Muscle layer of duodenum (tissue), 2 donors: ENCODE data around the gene CLCN6.
A peak's percentile ranks its signal among the peaks of the same experiment; 100 is the strongest.

Source experiments
- H3K27ac ChIP-seq: one replicate; pipeline ENCODE4 v1.7.0; 2013; ENCODE audit warnings: mild to moderate bottlenecking, low read length
- H3K27me3 ChIP-seq: one replicate; pipeline ENCODE4 v1.7.0; 2013; ENCODE audit warnings: low read depth, mild to moderate bottlenecking, control low read depth, low read length
- H3K36me3 ChIP-seq, 2 donors: one replicate each; pipeline ENCODE4 v1.7.0; 2013; ENCODE audit warnings: low read length in 2 of 2, control low read depth in 1 of 2, mild to moderate bottlenecking in 1 of 2; ENCODE audit not compliant: insufficient read depth in 2 of 2, control insufficient read depth in 1 of 2
- H3K4me1 ChIP-seq, 2 donors: one replicate each; pipeline ENCODE4 v1.7.0; 2013; ENCODE audit warnings: low read length in 2 of 2, mild to moderate bottlenecking in 2 of 2, control low read depth in 1 of 2, moderate library complexity in 1 of 2; ENCODE audit not compliant: insufficient read depth in 2 of 2, control insufficient read depth in 1 of 2
- H3K4me3 ChIP-seq, 2 donors: one replicate each; pipeline ENCODE4 v1.7.0; 2013; ENCODE audit warnings: low read length in 2 of 2, low read depth in 1 of 2, mild to moderate bottlenecking in 1 of 2
- H3K9me3 ChIP-seq, 2 donors: one replicate each; pipeline ENCODE4 v1.7.0; 2013; ENCODE audit warnings: low read length in 2 of 2, control low read depth in 1 of 2, mild to moderate bottlenecking in 1 of 2; ENCODE audit not compliant: control insufficient read depth in 1 of 2
- donor health status: healthy.

CLCN6 gene

DNA sequence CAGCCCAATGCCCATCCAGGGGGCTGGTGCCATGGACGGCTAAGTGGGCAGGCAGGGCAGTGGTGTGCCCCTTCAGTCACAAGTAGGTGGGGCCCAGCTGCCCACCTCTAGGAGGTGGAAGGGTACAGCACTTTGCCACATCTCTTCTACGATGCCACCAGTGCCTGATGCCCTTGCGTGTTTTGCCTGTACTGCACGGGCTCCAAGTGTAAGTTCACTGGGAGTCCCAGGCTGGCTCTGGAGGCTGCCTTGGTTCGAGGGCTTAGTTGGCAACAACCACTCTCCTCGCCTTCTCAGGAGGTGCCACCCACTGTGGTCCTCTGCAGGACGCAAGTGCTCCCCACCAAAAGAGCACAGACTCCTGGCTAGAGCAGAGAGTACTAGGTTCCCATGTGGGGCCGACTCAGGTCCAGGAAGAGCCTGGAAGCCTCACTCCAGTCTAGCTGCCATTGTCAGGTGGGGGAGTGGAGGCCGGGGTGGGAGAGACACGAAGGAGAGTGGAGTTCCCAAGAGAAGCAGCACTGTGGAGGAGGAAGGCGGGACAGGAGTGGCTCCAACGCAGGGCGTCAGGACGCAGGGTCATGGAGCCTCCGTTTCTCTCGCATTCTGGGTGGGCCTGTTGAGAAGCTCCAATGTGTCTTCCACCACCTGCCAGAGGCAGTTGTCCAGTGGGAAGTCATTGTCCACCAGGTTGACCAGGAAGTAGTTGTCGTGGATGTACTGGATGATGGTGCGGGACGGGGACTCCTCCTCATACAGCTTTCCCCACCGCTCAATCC is 15.7 kb upstream of the CLCN6 start:
- Histone ChIP-seq H3K27ac (peak overlapping the region; percentile 94), H3K4me1 (peaks cover 32 to 34% of the 10 kb centered on the region in 2 donors), H3K4me3 (peak overlapping the region in 1 of 2 donors; percentile 7), H3K9me3 (no peaks in the 10 kb centered on the region), H3K36me3 (peaks cover 25 to 30% of the 10 kb centered on the region in 2 donors), H3K27me3 (no peaks in the 10 kb centered on the region)

DNA sequence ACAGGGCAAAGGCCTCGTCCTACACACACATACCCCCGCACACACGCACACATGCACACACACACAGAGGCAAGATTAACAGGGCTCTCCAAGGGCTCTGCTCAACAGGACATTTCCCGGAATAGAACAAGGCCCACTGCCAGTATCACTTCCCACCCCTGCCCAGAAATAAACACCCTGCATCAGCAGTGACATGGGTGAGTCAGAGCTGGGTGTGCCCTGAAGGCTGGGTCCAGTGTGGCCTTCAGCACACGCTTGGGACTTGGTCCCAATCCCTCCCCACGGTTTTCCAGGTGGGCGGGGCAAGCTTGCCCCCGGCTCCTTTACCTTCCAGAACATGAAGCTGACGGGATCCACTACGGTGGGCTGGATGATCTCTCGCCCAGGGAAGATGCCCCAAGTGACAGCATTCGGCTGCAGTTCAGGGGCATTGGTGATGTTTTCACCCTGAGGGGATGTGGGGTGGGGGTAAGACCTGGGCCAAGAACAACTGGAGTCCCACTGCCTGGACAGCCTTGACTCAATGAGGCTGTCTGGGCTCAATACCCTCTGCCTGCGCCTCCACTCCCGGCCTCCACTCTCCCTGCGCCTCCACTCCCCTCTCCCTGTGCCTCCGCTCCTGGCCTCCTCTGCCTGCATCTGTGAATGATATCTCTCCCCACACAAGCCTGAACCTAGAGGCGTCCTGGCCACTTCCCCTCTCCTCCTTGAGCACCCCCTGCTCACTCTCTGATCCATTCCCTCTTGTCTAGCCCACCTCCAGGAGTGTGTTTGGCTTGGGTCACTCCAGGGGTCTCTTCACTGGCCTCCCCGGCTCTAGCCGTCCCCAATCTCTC is 14.9 kb upstream of the CLCN6 start:
- peaks cover 27 to 34% of the 10 kb centered on the region in 2 donors for H3K4me1 ChIP-seq
- no peaks in the 10 kb centered on the region for H3K9me3 ChIP-seq
- H3K36me3 ChIP-seq = peaks cover 33 to 38% of the 10 kb centered on the region in 2 donors
- no peaks in the 10 kb centered on the region for H3K27me3 ChIP-seq
- H3K4me3 ChIP-seq = peak overlapping the region in 1 of 2 donors; percentile 19
- peak overlapping the region; percentile 94 for H3K27ac ChIP-seq

DNA sequence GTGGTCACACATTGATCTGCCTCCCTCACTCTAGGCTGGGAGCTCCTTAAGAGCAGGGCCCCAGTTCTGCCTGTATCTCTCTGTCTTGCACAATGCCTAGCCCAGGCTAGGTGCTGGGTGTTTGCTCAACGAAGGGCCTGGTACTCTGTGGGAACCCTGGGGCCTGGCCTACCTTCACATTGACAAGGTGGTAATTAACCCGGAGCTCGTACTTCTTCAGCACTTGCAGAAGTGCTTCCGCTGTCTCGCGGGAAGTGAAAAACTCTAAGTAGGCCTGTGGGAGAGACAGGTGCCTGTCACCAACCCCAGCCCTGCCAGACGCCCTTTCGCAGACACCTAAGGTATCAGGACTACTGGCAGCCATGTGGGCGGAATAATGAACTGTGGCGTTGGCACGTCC is 13.9 kb upstream of the CLCN6 start:
- peak overlapping the region; percentile 85 for H3K27ac ChIP-seq
- H3K4me3 ChIP-seq = no peak overlapping the region
- H3K36me3 ChIP-seq = peaks cover 33 to 41% of the 10 kb centered on the region in 2 donors
- no peaks in the 10 kb centered on the region for H3K27me3 ChIP-seq
- H3K4me1 ChIP-seq = peaks cover 24 to 28% of the 10 kb centered on the region in 2 donors
- H3K9me3 ChIP-seq = no peaks in the 10 kb centered on the region

DNA sequence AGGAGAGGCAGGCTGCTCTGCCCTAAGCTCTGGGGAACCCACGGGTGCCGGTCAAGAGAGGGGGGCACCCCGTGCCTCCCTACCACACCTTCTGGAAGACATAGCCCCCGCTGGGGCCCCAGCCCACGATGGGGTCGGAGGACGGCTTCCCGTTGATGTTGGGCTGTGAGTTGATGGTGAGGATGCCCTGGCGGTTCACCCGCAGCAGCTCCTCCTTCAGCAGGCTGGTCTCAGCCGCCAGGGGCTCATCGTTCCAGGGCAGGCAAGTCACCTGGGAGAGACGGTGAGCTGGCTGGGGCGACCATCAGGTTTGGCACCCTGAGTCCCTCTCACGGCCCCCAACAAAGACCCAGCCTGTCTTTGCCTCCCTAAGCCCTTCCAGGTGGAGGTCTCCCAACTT is 12.2 kb upstream of the CLCN6 start:
- Histone ChIP-seq H3K4me3 (no peak overlapping the region), H3K27me3 (no peaks in the 10 kb centered on the region), H3K36me3 (peaks cover 37 to 52% of the 10 kb centered on the region in 2 donors), H3K4me1 (peaks cover 8 to 19% of the 10 kb centered on the region in 2 donors), H3K9me3 (no peaks in the 10 kb centered on the region), H3K27ac (no peak overlapping the region)

DNA sequence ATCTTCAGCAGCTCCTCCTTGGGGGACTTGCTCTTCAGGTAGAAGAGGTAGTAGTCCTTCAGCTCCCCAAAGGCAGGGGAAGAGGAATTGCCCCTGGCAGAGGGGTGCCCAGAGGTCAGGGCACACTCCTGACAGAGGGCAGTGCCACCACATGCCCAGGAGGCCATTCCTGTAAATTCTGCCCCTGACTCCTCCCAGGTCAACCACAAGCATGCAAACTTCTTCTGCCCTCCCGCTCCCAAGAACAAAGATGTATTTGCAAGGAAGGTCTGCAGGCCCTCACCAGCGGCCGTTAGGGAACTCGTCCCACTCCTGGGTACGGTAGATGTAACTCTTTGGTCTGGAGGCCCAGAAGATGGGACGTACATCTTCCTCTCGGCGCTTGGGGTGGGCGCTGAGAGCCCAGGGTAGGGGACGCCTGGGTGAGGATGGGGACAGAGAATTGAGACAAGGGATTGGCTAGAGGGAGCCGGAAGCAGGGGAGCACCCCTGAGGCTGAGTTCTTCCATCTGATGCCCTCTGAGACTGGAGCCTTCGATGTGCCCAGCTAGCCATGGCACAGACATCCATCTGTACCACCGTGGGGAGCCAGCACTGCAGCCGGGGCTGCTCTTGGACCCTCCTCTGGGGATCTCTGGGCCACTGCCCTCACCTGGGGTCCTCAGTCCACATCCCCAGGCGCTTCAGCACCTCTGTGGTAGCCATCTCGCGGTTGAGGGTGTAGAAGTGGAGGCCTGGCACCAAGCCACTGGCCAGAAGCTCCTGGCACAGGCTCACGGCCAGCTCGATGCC is 11.3 kb upstream of the CLCN6 start:
- H3K27me3 ChIP-seq = no peaks in the 10 kb centered on the region
- H3K4me1 ChIP-seq = peaks cover 6 to 17% of the 10 kb centered on the region in 2 donors
- no peaks in the 10 kb centered on the region for H3K9me3 ChIP-seq
- H3K4me3 ChIP-seq = no peak overlapping the region
- no peak overlapping the region for H3K27ac ChIP-seq
- H3K36me3 ChIP-seq = peaks cover 42 to 61% of the 10 kb centered on the region in 2 donors

DNA sequence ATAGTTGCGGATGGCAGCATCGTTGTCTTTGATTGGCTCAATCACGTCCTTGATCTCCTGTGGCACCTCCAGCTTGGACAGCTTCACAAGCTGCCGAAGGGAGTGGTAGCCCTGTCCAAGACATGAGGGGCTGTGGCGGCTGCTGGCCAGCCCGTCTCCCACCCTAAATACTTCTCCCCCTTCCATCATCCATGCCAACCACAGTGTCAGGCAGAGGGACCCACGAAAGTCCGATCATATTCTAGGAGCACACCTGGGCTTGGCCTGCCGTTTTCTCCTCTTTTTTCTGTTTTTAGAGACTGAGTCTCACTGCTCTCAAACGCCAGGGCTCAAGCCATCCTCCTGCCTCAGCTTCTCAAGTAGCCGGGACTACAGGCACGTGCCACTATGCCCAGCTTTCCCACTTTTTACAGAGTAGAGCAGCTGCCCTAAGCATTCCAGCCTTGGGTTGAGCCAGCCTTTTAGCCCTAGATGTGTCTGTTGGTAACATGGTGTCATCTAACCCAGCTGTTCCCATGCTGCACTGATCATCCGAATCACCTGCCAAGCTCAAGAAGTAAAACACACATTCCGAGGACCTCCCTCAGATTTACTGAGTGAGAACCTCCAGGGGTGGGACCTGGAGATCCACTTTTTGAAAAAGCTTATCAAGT is 10.6 kb upstream of the CLCN6 start:
- Histone ChIP-seq H3K9me3 (no peaks in the 10 kb centered on the region), H3K4me1 (peaks cover 6 to 10% of the 10 kb centered on the region in 2 donors), H3K4me3 (no peak overlapping the region), H3K27me3 (no peaks in the 10 kb centered on the region), H3K27ac (no peak overlapping the region), H3K36me3 (peaks cover 47 to 64% of the 10 kb centered on the region in 2 donors)

DNA sequence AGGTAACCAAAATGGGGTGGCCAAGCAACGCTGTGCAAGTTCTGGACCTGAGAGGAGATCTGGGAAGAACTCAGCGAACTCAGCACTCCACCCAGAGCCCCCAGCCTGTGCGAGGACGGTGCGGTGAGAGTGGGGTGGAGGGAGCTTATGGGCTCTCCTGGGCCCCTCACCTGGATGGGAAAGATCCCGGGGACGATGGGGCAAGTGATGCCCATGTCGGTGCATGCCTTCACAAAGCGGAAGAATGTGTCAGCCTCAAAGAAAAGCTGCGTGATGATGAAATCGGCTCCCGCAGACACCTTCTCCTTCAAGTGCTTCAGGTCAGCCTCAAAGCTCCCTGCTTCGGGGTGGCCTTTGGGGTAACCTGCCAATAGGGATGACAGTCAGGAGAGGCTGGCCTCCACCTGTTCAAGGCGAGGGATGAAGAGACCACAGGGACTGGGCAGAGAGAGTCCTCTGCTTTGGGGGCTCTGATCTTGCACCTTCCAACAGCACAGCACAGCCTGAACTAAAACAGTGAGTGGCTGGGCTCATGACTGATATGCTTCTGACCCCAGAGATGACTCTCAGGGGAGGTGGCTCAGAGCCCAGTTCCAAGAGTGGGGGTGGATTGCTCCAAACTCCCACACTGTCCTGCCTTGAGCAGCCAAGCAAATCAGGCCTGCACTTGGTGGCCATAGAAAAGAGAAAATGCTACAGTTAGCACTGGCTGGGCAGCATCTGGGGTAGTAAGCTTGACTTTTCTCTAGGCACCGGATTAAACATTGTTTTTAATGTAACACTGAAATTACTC is 9.8 kb upstream of the CLCN6 start:
- no peak overlapping the region for H3K27ac ChIP-seq
- H3K4me1 ChIP-seq = peaks cover 3 to 6% of the 10 kb centered on the region in 2 donors
- H3K27me3 ChIP-seq = no peaks in the 10 kb centered on the region
- peaks cover 53 to 73% of the 10 kb centered on the region in 2 donors for H3K36me3 ChIP-seq
- H3K4me3 ChIP-seq = no peak overlapping the region
- no peaks in the 10 kb centered on the region for H3K9me3 ChIP-seq

DNA sequence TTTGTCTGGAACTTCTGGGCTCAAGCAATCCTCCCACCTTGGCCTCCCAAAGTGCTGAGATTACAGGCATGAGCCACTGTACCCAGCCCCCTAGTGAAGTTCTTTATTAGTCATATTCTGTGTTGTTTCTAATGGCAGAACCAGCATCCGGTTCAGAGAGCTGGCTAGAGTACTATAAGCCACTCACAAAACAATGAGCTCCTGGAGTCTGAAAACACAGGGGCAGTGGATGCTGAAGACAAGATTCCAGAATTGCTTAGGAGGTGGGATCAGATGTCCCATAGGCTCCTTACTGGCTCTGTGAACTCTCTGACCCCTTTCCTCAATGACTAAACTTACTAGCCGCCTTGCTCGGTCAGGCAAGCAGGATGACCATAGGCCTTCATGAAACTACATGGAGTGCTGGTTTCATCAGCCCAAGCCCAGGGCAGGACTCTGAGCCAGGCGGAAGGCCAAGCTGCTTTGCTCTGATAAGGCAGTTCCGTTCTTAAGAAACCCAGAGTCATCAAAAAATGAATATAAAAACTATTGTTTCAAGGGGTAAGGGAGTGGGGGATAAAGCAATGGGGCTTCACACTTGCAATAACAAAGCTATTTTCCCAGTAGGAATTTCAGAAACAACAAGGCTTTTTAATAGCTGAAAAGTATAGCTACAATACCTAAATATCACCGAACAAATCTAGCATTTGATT is 8.3 kb upstream of the CLCN6 start:
- H3K36me3 ChIP-seq = peaks cover 45 to 67% of the 10 kb centered on the region in 2 donors
- H3K27ac ChIP-seq = peak overlapping the region; percentile 23

DNA sequence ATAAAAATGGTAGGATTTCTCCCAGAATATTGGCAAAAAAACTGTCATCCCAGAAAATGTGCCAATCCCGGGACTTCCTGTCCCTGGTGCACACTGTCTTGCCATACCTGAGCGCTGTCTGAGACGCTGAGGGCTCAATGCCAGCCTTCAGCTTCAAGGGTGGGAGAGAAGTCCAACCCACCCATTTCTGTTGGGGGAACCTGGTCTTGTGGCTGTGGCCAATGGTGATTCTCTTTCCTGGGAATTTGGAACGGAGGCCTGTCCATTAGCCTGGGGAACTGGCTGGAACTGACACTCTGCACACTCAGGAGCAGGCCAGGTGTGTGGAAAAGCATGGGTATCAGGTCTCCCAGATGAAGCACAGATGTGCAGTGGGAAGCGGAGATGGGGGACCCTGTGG is 6.9 kb upstream of the CLCN6 start:
- Histone ChIP-seq H3K27me3 (no peaks in the 10 kb centered on the region), H3K4me3 (no peak overlapping the region), H3K4me1 (peaks cover 4 to 30% of the 10 kb centered on the region in 2 donors), H3K9me3 (no peaks in the 10 kb centered on the region), H3K27ac (no peak overlapping the region), H3K36me3 (peaks cover 38 to 60% of the 10 kb centered on the region in 2 donors)

More for the DNA sequence above, 8.3 kb upstream of the CLCN6 start:
- Histone ChIP-seq H3K4me1 (peaks cover 0 to 16% of the 10 kb centered on the region in 2 donors), H3K4me3 (no peak overlapping the region), H3K9me3 (no peaks in the 10 kb centered on the region), H3K27me3 (no peaks in the 10 kb centered on the region)

DNA sequence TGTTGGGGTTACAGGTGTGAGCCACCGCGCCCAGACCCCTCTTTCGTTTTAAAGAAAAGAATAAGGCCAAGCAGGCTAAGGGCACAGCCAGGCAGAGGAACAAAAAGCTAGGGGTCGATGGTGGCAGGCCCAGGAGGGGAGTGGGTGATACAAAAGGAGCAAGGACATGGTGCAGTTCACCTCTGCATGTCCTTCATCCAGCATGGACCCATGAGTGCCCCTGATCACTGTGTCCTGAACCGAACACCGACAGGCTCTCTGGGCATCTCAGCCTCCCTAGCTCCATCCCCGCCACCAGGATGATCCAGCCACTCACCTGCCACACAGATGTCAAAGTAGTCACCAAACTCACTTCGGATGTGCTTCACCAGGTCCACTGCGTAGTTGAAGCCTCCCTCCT is 6.1 kb upstream of the CLCN6 start:
- H3K27me3 ChIP-seq = no peaks in the 10 kb centered on the region
- no peak overlapping the region for H3K27ac ChIP-seq
- H3K36me3 ChIP-seq = peaks cover 32 to 52% of the 10 kb centered on the region in 2 donors
- no peaks in the 10 kb centered on the region for H3K9me3 ChIP-seq
- H3K4me3 ChIP-seq = no peak overlapping the region
- peaks cover 8 to 38% of the 10 kb centered on the region in 2 donors for H3K4me1 ChIP-seq
